Measurements from ENCODE around the gene ANTXR2. TPM values are rescaled to one million over a fixed set of nuclear protein-coding genes. Genes with fewer than 3 reads are reported as not detected.

Gene ANTXR2
- total RNA-seq, 4 donors from 2014 or later = 69.6 to 139 (median 118) TPM

GRCh38 chr4:80062527-80062926 is 10.5 kb downstream of the ANTXR2 start:
- Histone ChIP-seq H3K27me3 (no peaks in the 10 kb centered on the region), H3K4me1 (peaks cover 0 to 19% (median 7%) of the 10 kb centered on the region in 4 donors), H3K36me3 (peaks cover 0 to 65% (median 2%) of the 10 kb centered on the region in 3 donors), H3K4me3 (no peak overlapping the region), H3K27ac (no peak overlapping the region), H3K9me3 (no peaks in the 10 kb centered on the region)
- WGBS, 2 donors = 75 to 80% methylated on average over 3 of the region's 3 CpGs
- no peak for TF ChIP-seq POLR2A (IDR thresholded peaks at IDR 0.05)
- no peak for TF ChIP-seq EP300 (IDR thresholded peaks at IDR 0.05)
- no peak for TF ChIP-seq CTCF (IDR thresholded peaks at IDR 0.05)
- no peak for DNase-seq (ENCODE audit: low spot score in 2 of 2)

GRCh38 chr4:80060804-80061203 is 12.2 kb downstream of the ANTXR2 start:
- H3K4me1 ChIP-seq = peaks cover 0 to 19% (median 7%) of the 10 kb centered on the region in 4 donors
- H3K27me3 ChIP-seq = no peaks in the 10 kb centered on the region
- no peak overlapping the region for H3K4me3 ChIP-seq
- H3K36me3 ChIP-seq = peaks cover 0 to 47% (median 2%) of the 10 kb centered on the region in 3 donors
- no peaks in the 10 kb centered on the region for H3K9me3 ChIP-seq
- no peak for DNase-seq (ENCODE audit: low spot score in 2 of 2)
- 93 to 97% methylated on average over 4 of the region's 4 CpGs for WGBS, 2 donors
- no peak overlapping the region for H3K27ac ChIP-seq
- TF ChIP-seq EP300 (IDR thresholded peaks at IDR 0.05) (no peak), CTCF (IDR thresholded peaks at IDR 0.05) (no peak), POLR2A (IDR thresholded peaks at IDR 0.05) (no peak)

- Histone ChIP-seq H3K4me1 (peaks cover 0 to 23% (median 5%) of the 10 kb centered on the region in 4 donors), H3K4me3 (no peak overlapping the region), H3K27me3 (no peaks in the 10 kb centered on the region), H3K9me3 (no peaks in the 10 kb centered on the region), H3K36me3 (peaks cover 0 to 36% (median 3%) of the 10 kb centered on the region in 3 donors), H3K27ac (peak overlapping the region in 1 of 4 donors; percentile 25)
- TF ChIP-seq CTCF (IDR thresholded peaks at IDR 0.05) (no peak), POLR2A (IDR thresholded peaks at IDR 0.05) (no peak), EP300 (IDR thresholded peaks at IDR 0.05) (peak in 1 of 2 donors; percentile 20)
- 49 to 59% methylated on average over 2 of the region's 2 CpGs for WGBS, 2 donors
- DNase-seq (ENCODE audit: low spot score in 2 of 2) = no peak
These were observed 14.3 kb downstream of the ANTXR2 start for GRCh38 chr4:80058740-80059139.

GRCh38 chr4:80054375-80054774 is 18.7 kb downstream of the ANTXR2 start:
- 79 to 84% methylated on average over 4 of the region's 4 CpGs for WGBS, 2 donors
- H3K27ac ChIP-seq = no peak overlapping the region
- DNase-seq (ENCODE audit: low spot score in 2 of 2) = no peak
- H3K9me3 ChIP-seq = no peaks in the 10 kb centered on the region
- peaks cover 0 to 46% (median 11%) of the 10 kb centered on the region in 4 donors for H3K4me1 ChIP-seq
- H3K27me3 ChIP-seq = no peaks in the 10 kb centered on the region
- H3K36me3 ChIP-seq = peaks cover 0 to 5% (median 3%) of the 10 kb centered on the region in 3 donors
- TF ChIP-seq POLR2A (IDR thresholded peaks at IDR 0.05) (no peak), EP300 (IDR thresholded peaks at IDR 0.05) (no peak), CTCF (IDR thresholded peaks at IDR 0.05) (no peak)
- no peak overlapping the region for H3K4me3 ChIP-seq

- peaks cover 0 to 5% (median 3%) of the 10 kb centered on the region in 3 donors for H3K36me3 ChIP-seq
- 53 to 58% methylated on average over 1 of the region's 1 CpG for WGBS, 2 donors
- H3K27ac ChIP-seq = no peak overlapping the region
- peaks cover 0 to 40% (median 9%) of the 10 kb centered on the region in 4 donors for H3K4me1 ChIP-seq
- H3K4me3 ChIP-seq = no peak overlapping the region
- DNase-seq (ENCODE audit: low spot score in 2 of 2) = no peak
- no peaks in the 10 kb centered on the region for H3K9me3 ChIP-seq
- H3K27me3 ChIP-seq = no peaks in the 10 kb centered on the region
- no peak for TF ChIP-seq EP300 (IDR thresholded peaks at IDR 0.05)
- TF ChIP-seq POLR2A (IDR thresholded peaks at IDR 0.05) = no peak
- no peak for TF ChIP-seq CTCF (IDR thresholded peaks at IDR 0.05)
These were observed 19.7 kb downstream of the ANTXR2 start for GRCh38 chr4:80053140-80053910.
